NCI-H524 (cell line): ENCODE measurements around the gene ZNF391.
"Not testable (repeated sequence)": the region's sequence is repeated elsewhere in the genome, so short reads cannot be mapped to it uniquely, and the experiment has no call there.

ENCODE experiments used
- DNase-seq, 2 experiments: peaks; one replicate each; lab custom pipeline; 2025; lab: John Stamatoyannopoulos, UW

ZNF391 gene

GRCh38 chr6:27388293-27389197 lies at the start of gene ZNF391:
ZNF391 (plus strand) TSS chr6:27388759; CDS start chr6:27400371, 11,612 bp downstream.
- peak; percentile 85 to 91 for DNase-seq

- no peak for DNase-seq
Measured at GRCh38 chr6:27352850-27353249, 35.7 kb upstream of the ZNF391 start.

- DNase-seq: no peak
Measured at GRCh38 chr6:27358786-27359185, 29.8 kb upstream of the ZNF391 start.

- DNase-seq: no peak
Measured at GRCh38 chr6:27359231-27359630, 29.3 kb upstream of the ZNF391 start.

GRCh38 chr6:27368202-27368601 lies 20.4 kb upstream of the ZNF391 start:
- DNase-seq: no peak

GRCh38 chr6:27370391-27370790 lies 18.2 kb upstream of the ZNF391 start:
- no peak for DNase-seq

GRCh38 chr6:27374824-27375612 lies 13.5 kb upstream of the ZNF391 start:
- DNase-seq: peak; percentile 30 to 69

- DNase-seq: peak in 1 of 2 experiments; percentile 0
Measured at GRCh38 chr6:27375613-27376079, 12.9 kb upstream of the ZNF391 start.

- not testable (repeated sequence) for DNase-seq
Measured at GRCh38 chr6:27378406-27378805, 10.2 kb upstream of the ZNF391 start.

- DNase-seq: not testable (repeated sequence)
Measured at GRCh38 chr6:27381001-27381400, 7.6 kb upstream of the ZNF391 start.

GRCh38 chr6:27383011-27383410 lies 5.5 kb upstream of the ZNF391 start:
- no peak for DNase-seq

- DNase-seq: no peak
Measured at GRCh38 chr6:27383481-27383880, 5.1 kb upstream of the ZNF391 start.

- no peak for DNase-seq
Measured at GRCh38 chr6:27392623-27393022, 4.1 kb downstream of the ZNF391 start.

- DNase-seq: no peak
Measured at GRCh38 chr6:27394073-27394472, 5.5 kb downstream of the ZNF391 start.

GRCh38 chr6:27400877-27401642 lies 12.5 kb downstream of the ZNF391 start:
- DNase-seq: no peak

- DNase-seq: peak in 1 of 2 experiments; percentile 0
Measured at GRCh38 chr6:27406085-27406484, 17.5 kb downstream of the ZNF391 start.

- DNase-seq: no peak
Measured at GRCh38 chr6:27407153-27407814, 18.7 kb downstream of the ZNF391 start.

GRCh38 chr6:27414300-27414699 lies 25.7 kb downstream of the ZNF391 start:
- no peak for DNase-seq

GRCh38 chr6:27414996-27415395 lies 26.4 kb downstream of the ZNF391 start:
- DNase-seq: no peak

GRCh38 chr6:27415898-27416297 lies 27.3 kb downstream of the ZNF391 start:
- DNase-seq: no peak

GRCh38 chr6:27419363-27419762 lies 30.8 kb downstream of the ZNF391 start:
- no peak for DNase-seq
